ENCODE results near the gene ANKRD49. TPM values are rescaled to one million over a fixed set of nuclear protein-coding genes. Genes with fewer than 3 reads are reported as not detected.

Gene ANKRD49
- total and polyA plus RNA-seq, 10 of the 15 experiments (the other 5 are each of a cell fraction or from before 2014, with no cell fraction given), result 19.2 to 46.6 (median 33.6) TPM

DNA sequence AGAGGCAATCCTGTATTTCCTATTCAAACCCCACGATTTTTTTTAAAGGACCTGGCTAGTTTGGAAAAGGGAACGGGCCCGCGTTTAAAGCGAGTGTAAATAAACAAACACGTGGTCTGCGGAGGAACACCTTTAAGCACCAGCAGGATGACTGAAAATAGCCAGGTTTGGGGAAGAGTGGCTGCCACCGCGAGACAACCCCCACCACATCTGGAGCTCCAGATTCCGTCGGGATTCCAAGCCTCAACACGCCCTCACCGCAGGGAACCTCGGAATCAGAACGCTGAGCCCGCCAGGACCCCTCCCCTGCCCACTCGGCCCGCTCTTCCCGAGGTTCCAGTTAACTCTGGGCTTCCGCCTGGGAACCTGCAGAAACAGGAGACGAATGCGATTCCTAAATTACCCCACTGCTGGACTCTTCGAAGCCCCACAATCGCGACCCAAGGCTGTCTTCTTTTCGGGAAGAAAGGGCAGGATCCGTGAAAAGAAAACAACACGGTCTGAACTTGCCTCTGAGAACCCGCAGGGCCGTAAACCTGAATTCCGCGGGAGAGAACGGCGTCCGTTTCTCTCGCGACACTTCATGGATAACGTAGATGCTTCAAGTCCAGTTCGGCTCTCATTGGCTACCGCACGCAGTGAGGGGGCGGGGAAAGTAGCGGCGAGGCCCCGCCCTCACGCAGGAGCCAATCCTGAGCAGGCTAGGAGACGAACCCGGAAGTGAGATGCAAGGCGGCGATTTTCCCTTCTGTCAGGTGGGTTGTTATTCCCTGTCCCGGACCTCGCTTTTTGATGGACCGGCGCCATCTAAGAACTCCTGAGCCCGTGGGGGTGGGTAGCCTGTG, at the start of gene ANKRD49, which contains the start of gene MRE11 (continued):
- TF ChIP-seq, protein P1, sequence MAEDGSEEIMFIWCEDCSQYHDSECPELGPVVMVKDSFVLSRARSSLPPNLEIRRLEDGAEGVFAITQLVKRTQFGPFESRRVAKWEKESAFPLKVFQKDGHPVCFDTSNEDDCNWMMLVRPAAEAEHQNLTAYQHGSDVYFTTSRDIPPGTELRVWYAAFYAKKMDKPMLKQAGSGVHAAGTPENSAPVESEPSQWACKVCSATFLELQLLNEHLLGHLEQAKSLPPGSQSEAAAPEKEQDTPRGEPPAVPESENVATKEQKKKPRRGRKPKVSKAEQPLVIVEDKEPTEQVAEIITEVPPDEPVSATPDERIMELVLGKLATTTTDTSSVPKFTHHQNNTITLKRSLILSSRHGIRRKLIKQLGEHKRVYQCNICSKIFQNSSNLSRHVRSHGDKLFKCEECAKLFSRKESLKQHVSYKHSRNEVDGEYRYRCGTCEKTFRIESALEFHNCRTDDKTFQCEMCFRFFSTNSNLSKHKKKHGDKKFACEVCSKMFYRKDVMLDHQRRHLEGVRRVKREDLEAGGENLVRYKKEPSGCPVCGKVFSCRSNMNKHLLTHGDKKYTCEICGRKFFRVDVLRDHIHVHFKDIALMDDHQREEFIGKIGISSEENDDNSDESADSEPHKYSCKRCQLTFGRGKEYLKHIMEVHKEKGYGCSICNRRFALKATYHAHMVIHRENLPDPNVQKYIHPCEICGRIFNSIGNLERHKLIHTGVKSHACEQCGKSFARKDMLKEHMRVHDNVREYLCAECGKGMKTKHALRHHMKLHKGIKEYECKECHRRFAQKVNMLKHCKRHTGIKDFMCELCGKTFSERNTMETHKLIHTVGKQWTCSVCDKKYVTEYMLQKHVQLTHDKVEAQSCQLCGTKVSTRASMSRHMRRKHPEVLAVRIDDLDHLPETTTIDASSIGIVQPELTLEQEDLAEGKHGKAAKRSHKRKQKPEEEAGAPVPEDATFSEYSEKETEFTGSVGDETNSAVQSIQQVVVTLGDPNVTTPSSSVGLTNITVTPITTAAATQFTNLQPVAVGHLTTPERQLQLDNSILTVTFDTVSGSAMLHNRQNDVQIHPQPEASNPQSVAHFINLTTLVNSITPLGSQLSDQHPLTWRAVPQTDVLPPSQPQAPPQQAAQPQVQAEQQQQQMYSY (CRISPR knock-in tag; IDR thresholded peaks at IDR 0.05), result no peak
- TF ChIP-seq CBX5 (IDR thresholded peaks at IDR 0.05; ENCODE audit: low read depth) (no peak), TARDBP (IDR thresholded peaks at IDR 0.05; ENCODE audit: borderline replicate concordance) (no peak), SPI1 (IDR thresholded peaks at IDR 0.05; ENCODE audit: borderline replicate concordance, insufficient read depth, low read depth, low read length) (peak; percentile 5; the same call in 1 of the 2 replicates), NFIC (IDR thresholded peaks at IDR 0.05; ENCODE audit: low read depth, low read length) (peak; percentile 57; the same call in 1 of the 2 replicates), JUND (IDR thresholded peaks at IDR 0.05; ENCODE audit: low read depth, low read length) (no peak), RB1 (IDR thresholded peaks at IDR 0.05; ENCODE audit: borderline replicate concordance) (no peak), MXI1 (IDR thresholded peaks at IDR 0.05; ENCODE audit: low read depth, low read length) (peak; percentile 85), ZNF217 (IDR thresholded peaks at IDR 0.05) (no peak), GATAD2B (conservative IDR thresholded peaks at IDR 0.05; ENCODE audit: low read depth) (0 out of 2 replicates have a peak, but pooled peaks have one; percentile 51), PML (IDR thresholded peaks at IDR 0.05; ENCODE audit: low read length) (peak; percentile 59), FOXK2 (IDR thresholded peaks at IDR 0.05) (no peak), ZNF622 (IDR thresholded peaks at IDR 0.05) (no peak), ZBED1 (IDR thresholded peaks at IDR 0.05; ENCODE audit: borderline replicate concordance) (no peak), PAX8 (IDR thresholded peaks at IDR 0.05) (no peak), SMC3 (IDR thresholded peaks at IDR 0.05; ENCODE audit: borderline replicate concordance, low read length) (no peak)

Measured in GM12878 (cell line).